Activated T-cell treated with anti-CD3 and anti-CD28 coated beads, Interleukin-2, amount 50 U/mL, for 24 hours (primary cell): ENCODE measurements around the gene OR13C8.
"Not testable (repeated sequence)": the region's sequence is repeated elsewhere in the genome, so short reads cannot be mapped to it uniquely, and the experiment has no call there.

Experiments used
- DNase-seq: peaks from one replicate; pipeline ENCODE4 v3.0.0-alpha.2; 2020
- H3K27ac Mint-ChIP-seq: 2 replicates; pipeline ENCODE4 v1.8.0; 2020; ENCODE audit warnings: mild to moderate bottlenecking, mixed read lengths
- H3K27me3 Mint-ChIP-seq: 2 replicates; pipeline ENCODE4 v1.8.0; 2020; ENCODE audit warnings: mixed read lengths
- H3K36me3 Mint-ChIP-seq: 2 replicates; pipeline ENCODE4 v1.8.0; 2020; ENCODE audit warnings: low read depth, mixed read lengths
- H3K4me1 Mint-ChIP-seq: 2 replicates; pipeline ENCODE4 v1.8.0; 2020; ENCODE audit warnings: low read depth, mixed read lengths
- H3K4me3 Mint-ChIP-seq: 2 replicates; pipeline ENCODE4 v1.8.0; 2020; ENCODE audit warnings: mild to moderate bottlenecking, moderate library complexity, mixed read lengths
- H3K9me3 Mint-ChIP-seq: 2 replicates; pipeline ENCODE4 v1.8.0; 2020; ENCODE audit warnings: mixed read lengths

OR13C8 gene

DNA sequence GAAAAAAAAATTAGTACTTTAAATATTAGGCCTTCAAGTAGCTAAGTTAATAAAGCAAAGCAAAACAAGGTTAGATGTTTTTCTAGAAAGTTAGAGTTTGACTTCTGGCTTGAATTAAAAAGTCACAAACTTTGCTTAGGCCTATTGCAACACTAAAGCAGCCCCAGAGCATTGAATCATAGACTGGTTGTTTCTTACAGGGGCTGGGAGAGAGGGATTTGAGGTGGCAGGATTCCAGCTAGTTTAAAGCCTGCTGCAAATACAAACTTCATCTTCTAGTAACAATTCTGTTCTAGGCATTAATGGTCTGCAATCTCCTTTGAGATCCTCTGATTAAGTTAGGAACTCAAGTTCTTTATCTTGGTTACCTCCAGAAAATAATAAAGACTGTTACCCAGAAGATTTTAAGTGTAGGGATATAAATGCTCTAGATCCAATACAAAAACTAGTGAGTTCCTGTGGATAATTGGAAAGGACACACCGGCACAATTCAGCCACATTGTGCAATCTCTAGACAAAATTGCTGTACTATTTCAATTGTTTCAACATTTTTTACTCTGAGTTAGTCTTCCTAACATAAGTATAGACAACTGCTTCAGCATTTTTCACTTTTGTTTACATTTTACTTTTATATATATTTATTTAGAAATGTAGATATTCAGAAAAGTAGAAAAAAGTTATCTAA, 17.7 kb downstream of the OR13C8 start:
- no peaks in the 10 kb centered on the region for H3K4me1 Mint-ChIP-seq
- DNase-seq = no peak
- H3K9me3 Mint-ChIP-seq = no peaks in the 10 kb centered on the region
- no peak overlapping the region for H3K4me3 Mint-ChIP-seq
- H3K36me3 Mint-ChIP-seq = no peaks in the 10 kb centered on the region
- no peaks in the 10 kb centered on the region for H3K27me3 Mint-ChIP-seq
- H3K27ac Mint-ChIP-seq = no peak overlapping the region

GRCh38 chr9:104589626-104590025, 20.7 kb downstream of the OR13C8 start:
- H3K9me3 Mint-ChIP-seq = no peaks in the 10 kb centered on the region
- H3K27me3 Mint-ChIP-seq = no peaks in the 10 kb centered on the region
- DNase-seq = no peak
- no peaks in the 10 kb centered on the region for H3K4me1 Mint-ChIP-seq
- H3K36me3 Mint-ChIP-seq = no peaks in the 10 kb centered on the region
- no peak overlapping the region for H3K4me3 Mint-ChIP-seq
- no peak overlapping the region for H3K27ac Mint-ChIP-seq

- H3K4me1 Mint-ChIP-seq, H3K4me3 Mint-ChIP-seq, H3K36me3 Mint-ChIP-seq, DNase-seq, H3K27me3 Mint-ChIP-seq, H3K27ac Mint-ChIP-seq, H3K9me3 Mint-ChIP-seq: not testable (repeated sequence)
Observed at GRCh38 chr9:104598749-104599148, 29.8 kb downstream of the OR13C8 start.

DNA sequence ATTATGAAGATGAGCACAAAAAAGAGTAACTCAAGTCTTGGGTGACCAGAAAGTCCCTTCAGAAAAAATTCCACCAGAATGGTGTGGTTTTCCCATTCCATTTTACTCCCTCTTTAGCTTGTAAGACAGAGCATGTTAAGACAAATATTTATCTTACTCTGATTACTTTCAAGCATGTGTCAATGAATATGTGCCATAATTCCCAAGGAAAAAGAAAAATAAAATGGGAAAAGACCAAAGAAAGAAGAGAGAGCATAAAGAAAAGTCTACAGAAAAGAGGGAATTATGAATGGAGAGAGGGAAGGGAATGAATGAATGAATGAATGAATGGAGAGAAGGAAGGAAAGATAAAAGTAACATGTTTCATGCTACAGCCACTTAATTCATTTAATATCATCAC, 30.3 kb downstream of the OR13C8 start, which contains the start of gene OR13C5:
Gene OR13C5 (minus strand): TSS at position 101 of the 400 bp plus-strand sequence. CDS start 0 bp downstream, at position 101.
- not testable (repeated sequence) for H3K36me3 Mint-ChIP-seq, H3K4me1 Mint-ChIP-seq, H3K27me3 Mint-ChIP-seq, H3K4me3 Mint-ChIP-seq, DNase-seq, H3K27ac Mint-ChIP-seq, H3K9me3 Mint-ChIP-seq

DNA sequence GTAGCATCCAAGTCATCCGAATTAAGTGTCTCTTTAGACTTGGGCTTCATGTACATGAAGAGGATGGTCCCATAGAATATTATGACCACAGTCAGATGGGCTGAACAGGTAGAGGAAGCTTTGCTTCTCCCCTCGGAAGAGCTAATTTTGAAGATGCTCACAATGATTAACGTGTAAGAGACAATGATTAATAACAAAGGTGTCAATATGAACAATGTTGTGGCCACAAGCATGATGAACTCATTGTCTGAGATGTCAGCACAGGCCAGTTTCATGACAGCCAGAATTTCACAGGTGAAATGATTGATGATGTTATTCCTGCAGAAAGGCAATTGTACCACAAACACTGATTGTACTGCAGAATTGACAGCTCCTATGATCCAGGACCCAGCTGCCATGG, 35.8 kb downstream of the OR13C8 start:
- DNase-seq = no peak
- Mint-ChIP-seq H3K27me3 (no peaks in the 10 kb centered on the region), H3K4me3 (no peak overlapping the region), H3K4me1 (no peaks in the 10 kb centered on the region), H3K36me3 (no peaks in the 10 kb centered on the region), H3K27ac (no peak overlapping the region), H3K9me3 (no peaks in the 10 kb centered on the region)

GRCh38 chr9:104605527-104605926, 36.6 kb downstream of the OR13C8 start, which contains the start of gene OR13C2:
Gene OR13C2, minus strand, starts transcription at chr9:104605627. Its CDS starts 0 bp downstream, at chr9:104605627.
- not testable (repeated sequence) for H3K4me3 Mint-ChIP-seq, H3K36me3 Mint-ChIP-seq, H3K4me1 Mint-ChIP-seq, DNase-seq, H3K27ac Mint-ChIP-seq, H3K9me3 Mint-ChIP-seq, H3K27me3 Mint-ChIP-seq

- H3K4me1 Mint-ChIP-seq = no peaks in the 10 kb centered on the region
Observed at GRCh38 chr9:104606152-104606551, 37.2 kb downstream of the OR13C8 start.

DNA sequence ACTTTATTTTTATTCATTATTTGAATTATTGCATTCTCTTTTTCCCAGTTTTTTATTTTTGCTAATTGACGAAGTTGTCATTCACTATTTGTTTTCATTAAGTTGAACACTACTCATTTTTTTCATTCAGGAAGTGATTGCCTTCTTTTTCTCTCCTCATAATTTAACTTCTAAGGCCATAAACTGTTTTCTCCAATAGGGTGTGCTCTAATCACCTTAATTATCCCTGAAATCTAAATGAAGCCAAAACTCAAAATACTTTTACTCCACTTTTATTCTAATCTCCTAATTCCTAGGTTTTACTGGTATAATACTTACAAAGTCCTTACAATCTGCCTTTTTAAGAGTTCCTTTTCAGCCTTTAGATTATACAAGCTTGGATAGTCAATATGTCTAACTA, 39.4 kb downstream of the OR13C8 start:
- H3K36me3 Mint-ChIP-seq = no peaks in the 10 kb centered on the region
- no peaks in the 10 kb centered on the region for H3K9me3 Mint-ChIP-seq
- no peaks in the 10 kb centered on the region for H3K4me1 Mint-ChIP-seq
- no peak overlapping the region for H3K27ac Mint-ChIP-seq
- H3K4me3 Mint-ChIP-seq = no peak overlapping the region
- no peaks in the 10 kb centered on the region for H3K27me3 Mint-ChIP-seq
- DNase-seq = no peak

More at GRCh38 chr9:104606152-104606551, 37.2 kb downstream of the OR13C8 start:
- H3K9me3 Mint-ChIP-seq = no peaks in the 10 kb centered on the region
- DNase-seq = no peak
- no peaks in the 10 kb centered on the region for H3K27me3 Mint-ChIP-seq
- H3K36me3 Mint-ChIP-seq = no peaks in the 10 kb centered on the region
- no peak overlapping the region for H3K4me3 Mint-ChIP-seq
- H3K27ac Mint-ChIP-seq = no peak overlapping the region

DNA sequence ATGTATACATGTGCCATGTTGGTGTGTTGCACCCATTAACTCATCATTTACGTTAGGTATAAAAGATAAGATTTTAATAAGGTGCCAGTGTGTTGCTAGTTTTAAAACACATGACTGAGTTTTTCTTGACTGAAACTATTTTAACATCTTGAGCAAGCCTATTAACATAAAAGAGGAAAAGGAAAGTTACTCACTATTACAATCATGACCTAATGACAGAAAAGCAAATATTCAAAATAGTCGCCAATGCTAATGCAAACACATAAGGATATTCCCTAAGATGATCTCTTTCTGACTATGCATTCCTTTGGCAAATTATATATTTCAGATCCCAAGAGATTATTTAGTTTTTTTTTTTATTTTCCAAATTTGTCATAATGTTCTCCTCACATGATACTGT, 42.2 kb downstream of the OR13C8 start:
- Mint-ChIP-seq H3K4me3 (no peak overlapping the region), H3K27ac (no peak overlapping the region), H3K36me3 (no peaks in the 10 kb centered on the region), H3K27me3 (no peaks in the 10 kb centered on the region), H3K4me1 (no peaks in the 10 kb centered on the region), H3K9me3 (no peaks in the 10 kb centered on the region)
- DNase-seq = no peak

DNA sequence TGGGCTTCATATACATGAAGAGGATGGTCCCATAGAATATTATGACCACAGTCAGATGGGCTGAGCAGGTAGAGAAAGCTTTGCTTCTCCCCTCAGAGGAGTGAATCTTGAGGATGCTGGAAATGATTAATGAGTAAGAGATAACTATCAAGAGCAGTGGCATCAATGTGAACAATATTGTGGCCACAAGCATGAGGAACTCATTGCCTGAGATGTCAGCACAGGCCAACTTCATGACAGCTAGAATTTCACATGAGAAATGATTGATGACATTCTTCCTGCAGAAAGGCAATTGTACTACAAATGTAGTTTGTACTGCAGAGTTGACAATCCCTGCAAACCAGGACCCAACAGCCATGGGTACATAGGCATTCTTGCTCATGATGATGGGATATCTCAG, 48.5 kb downstream of the OR13C8 start:
- H3K4me3 Mint-ChIP-seq = no peak overlapping the region
- no peaks in the 10 kb centered on the region for H3K36me3 Mint-ChIP-seq
- no peaks in the 10 kb centered on the region for H3K9me3 Mint-ChIP-seq
- H3K27ac Mint-ChIP-seq = no peak overlapping the region
- H3K4me1 Mint-ChIP-seq = no peaks in the 10 kb centered on the region
- no peak for DNase-seq
- H3K27me3 Mint-ChIP-seq = no peaks in the 10 kb centered on the region

DNA sequence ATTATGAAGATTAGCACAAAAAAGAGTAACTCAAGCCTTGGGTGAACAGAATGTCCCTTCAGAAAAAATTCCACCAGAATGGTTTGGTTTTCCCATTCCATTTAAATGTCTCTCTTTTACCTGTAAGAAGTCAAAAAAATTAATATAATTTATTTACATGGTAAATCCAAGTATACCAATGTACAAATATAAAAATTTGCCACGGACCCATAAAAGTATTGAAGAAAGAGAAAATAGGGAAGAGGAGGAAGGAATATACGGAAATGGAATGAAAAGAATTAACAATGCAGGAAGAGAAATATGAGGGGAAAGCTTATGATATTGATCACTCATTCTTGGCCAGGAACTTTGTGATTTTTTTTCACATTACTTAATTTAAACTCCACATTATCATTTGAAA, 49.1 kb downstream of the OR13C8 start, which contains the start of gene OR13C9:
Gene OR13C9 (minus strand): TSS at position 101 of the 400 bp plus-strand sequence. CDS start 0 bp downstream, at position 101.
- no peak within 1 kb of the TSS for H3K27ac Mint-ChIP-seq
- DNase-seq = no peak

More for the DNA sequence above, 49.1 kb downstream of the OR13C8 start, which contains the start of gene OR13C9:
- H3K36me3 Mint-ChIP-seq = no peaks in the 10 kb centered on the region
- no peaks in the 10 kb centered on the region for H3K9me3 Mint-ChIP-seq
- H3K4me3 Mint-ChIP-seq = no peak within 1 kb of the TSS
- H3K27me3 Mint-ChIP-seq = no peaks in the 10 kb centered on the region
- H3K4me1 Mint-ChIP-seq = no peaks in the 10 kb centered on the region
